ENCODE results near the gene KLF13. TPM values are rescaled to one million over a fixed set of nuclear protein-coding genes. Genes with fewer than 3 reads are reported as not detected.

KLF13 gene
- total RNA-seq, 1 experiment from 2014 or later = 32.9 TPM

DNA sequence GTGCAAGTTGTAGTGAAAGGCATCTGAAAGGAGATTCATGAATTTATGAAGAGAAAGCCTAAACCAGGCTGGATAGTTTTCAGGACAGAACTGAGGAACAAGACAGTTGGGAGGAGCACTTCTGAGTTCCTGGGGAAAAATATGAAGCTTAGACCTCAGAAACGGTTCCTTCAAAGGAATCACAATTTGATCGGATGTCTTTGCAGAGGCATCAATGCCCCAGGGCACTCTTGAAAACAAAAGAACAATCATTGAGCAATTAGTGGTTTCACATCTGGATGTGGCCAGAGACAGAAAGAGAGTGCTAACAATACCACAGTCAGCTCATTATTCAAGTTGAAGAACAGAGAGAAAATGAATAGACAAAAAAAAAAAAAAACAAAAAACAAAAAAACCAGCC is 86.2 kb downstream of the KLF13 start:
- DNase-seq = no peak
- Histone ChIP-seq H3K79me2 (ENCODE audit: low read length) (no peaks in the 10 kb centered on the region), H3K4me1 (ENCODE audit: low read length) (no peaks in the 10 kb centered on the region), H3K9me2 (replicated peaks; ENCODE audit: insufficient read depth, low read length) (no peaks in the 10 kb centered on the region), H3K4me2 (ENCODE audit: low read depth, low read length, poor library complexity, severe bottlenecking) (no peak overlapping the region), H3K27ac (ENCODE audit: low read length) (no peak overlapping the region), H3K27me3 (ENCODE audit: low read length) (no peaks in the 10 kb centered on the region), H3K36me3 (ENCODE audit: insufficient read depth, low read length) (no peaks in the 10 kb centered on the region), H2AFZ (ENCODE audit: low read length) (no peak overlapping the region), H3K9ac (ENCODE audit: low read length) (no peak overlapping the region), H4K20me1 (ENCODE audit: insufficient read depth, low read depth, low read length) (no peaks in the 10 kb centered on the region), H3K4me3 (ENCODE audit: low read length) (no peak overlapping the region), H3K9me3 (ENCODE audit: low read length) (peaks cover 5% of the 10 kb centered on the region)

DNA sequence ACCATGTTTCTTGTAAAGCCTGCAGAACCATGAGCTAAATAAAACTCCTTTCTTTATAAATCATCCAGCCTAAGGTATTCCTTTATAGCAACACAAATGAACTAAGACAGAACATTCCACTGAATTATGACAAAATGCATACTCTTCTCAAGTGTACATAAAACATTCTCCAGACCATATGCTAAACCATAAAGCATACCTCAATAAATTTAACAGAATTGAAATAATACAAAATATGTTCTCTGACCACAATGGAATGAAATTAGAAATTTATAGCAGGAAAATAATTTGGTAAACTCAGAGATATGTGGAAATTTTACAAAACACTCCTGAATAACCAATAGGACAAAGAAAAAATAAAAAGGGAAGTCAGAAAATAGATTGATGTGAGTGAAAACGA is 88.6 kb downstream of the KLF13 start:
- H3K9me3 ChIP-seq (ENCODE audit: low read length) = no peaks in the 10 kb centered on the region
- no peak overlapping the region for H3K27ac ChIP-seq (ENCODE audit: low read length)
- H3K4me3 ChIP-seq (ENCODE audit: low read length) = no peak overlapping the region
- H2AFZ ChIP-seq (ENCODE audit: low read length) = no peak overlapping the region
- no peaks in the 10 kb centered on the region for H4K20me1 ChIP-seq (ENCODE audit: insufficient read depth, low read depth, low read length)
- no peak overlapping the region for H3K4me2 ChIP-seq (ENCODE audit: low read depth, low read length, poor library complexity, severe bottlenecking)
- no peaks in the 10 kb centered on the region for H3K9me2 ChIP-seq (replicated peaks; ENCODE audit: insufficient read depth, low read length)
- no peaks in the 10 kb centered on the region for H3K79me2 ChIP-seq (ENCODE audit: low read length)
- no peaks in the 10 kb centered on the region; the same call in 1 of the 2 replicates for H3K27me3 ChIP-seq (ENCODE audit: low read length)
- DNase-seq = no peak
- H3K4me1 ChIP-seq (ENCODE audit: low read length) = no peaks in the 10 kb centered on the region
- H3K36me3 ChIP-seq (ENCODE audit: insufficient read depth, low read length) = no peaks in the 10 kb centered on the region
- H3K9ac ChIP-seq (ENCODE audit: low read length) = no peak overlapping the region

GRCh38 chr15:31419820-31420219 is 93.2 kb downstream of the KLF13 start:
- Histone ChIP-seq H3K9ac (ENCODE audit: low read length) (no peak overlapping the region), H3K79me2 (ENCODE audit: low read length) (no peaks in the 10 kb centered on the region), H3K4me3 (ENCODE audit: low read length) (no peak overlapping the region), H3K27me3 (ENCODE audit: low read length) (no peaks in the 10 kb centered on the region; the same call in 1 of the 2 replicates), H3K4me1 (ENCODE audit: low read length) (no peaks in the 10 kb centered on the region), H3K36me3 (ENCODE audit: insufficient read depth, low read length) (no peaks in the 10 kb centered on the region), H3K9me2 (replicated peaks; ENCODE audit: insufficient read depth, low read length) (no peaks in the 10 kb centered on the region), H2AFZ (ENCODE audit: low read length) (no peak overlapping the region), H4K20me1 (ENCODE audit: insufficient read depth, low read depth, low read length) (no peaks in the 10 kb centered on the region), H3K9me3 (ENCODE audit: low read length) (no peaks in the 10 kb centered on the region), H3K27ac (ENCODE audit: low read length) (no peak overlapping the region), H3K4me2 (ENCODE audit: low read depth, low read length, poor library complexity, severe bottlenecking) (no peak overlapping the region)
- no peak for DNase-seq

DNA sequence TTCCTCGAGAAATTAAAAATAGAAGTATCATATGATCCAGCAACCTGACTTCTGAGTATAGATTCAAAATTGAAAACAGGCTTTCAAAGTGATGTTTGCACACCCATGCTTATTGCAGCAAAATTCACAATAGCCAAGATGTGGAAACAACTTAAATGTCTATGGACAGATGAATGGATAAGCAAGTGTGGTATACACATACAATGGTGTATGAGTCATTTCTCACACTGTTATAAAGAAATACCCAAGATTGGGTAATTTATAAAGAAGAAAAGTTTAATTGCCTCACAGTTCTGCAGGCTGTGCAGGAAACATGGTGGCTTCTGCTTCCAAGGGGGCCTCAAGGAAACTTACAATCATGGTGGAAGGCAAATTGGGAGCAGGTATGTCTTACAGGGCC is 100.8 kb downstream of the KLF13 start:
- Histone ChIP-seq H3K79me2 (ENCODE audit: low read length) (no peaks in the 10 kb centered on the region), H3K9me3 (ENCODE audit: low read length) (no peaks in the 10 kb centered on the region), H3K9me2 (replicated peaks; ENCODE audit: insufficient read depth, low read length) (no peaks in the 10 kb centered on the region), H3K9ac (ENCODE audit: low read length) (no peak overlapping the region), H4K20me1 (ENCODE audit: insufficient read depth, low read depth, low read length) (no peaks in the 10 kb centered on the region), H3K27ac (ENCODE audit: low read length) (no peak overlapping the region), H3K4me1 (ENCODE audit: low read length) (no peaks in the 10 kb centered on the region), H3K4me3 (ENCODE audit: low read length) (no peak overlapping the region), H2AFZ (ENCODE audit: low read length) (no peak overlapping the region), H3K4me2 (ENCODE audit: low read depth, low read length, poor library complexity, severe bottlenecking) (no peak overlapping the region), H3K27me3 (ENCODE audit: low read length) (0 out of 2 replicates have a peak, but pooled peaks cover 2% of the 10 kb centered on the region), H3K36me3 (ENCODE audit: insufficient read depth, low read length) (no peaks in the 10 kb centered on the region)
- DNase-seq = no peak

Other genes starting within 250 kb of the KLF13 start
- gene TRPM1, start 225.1 kb upstream of the KLF13 start, total RNA-seq (2014; rRNA removed; shearing (Covaris generic); ENCODE audit: low replicate concordance) = not detected in 2 replicates

Measured in Karpas-422 (cell line).